ENCODE data around the gene ZNF70.

DNA sequence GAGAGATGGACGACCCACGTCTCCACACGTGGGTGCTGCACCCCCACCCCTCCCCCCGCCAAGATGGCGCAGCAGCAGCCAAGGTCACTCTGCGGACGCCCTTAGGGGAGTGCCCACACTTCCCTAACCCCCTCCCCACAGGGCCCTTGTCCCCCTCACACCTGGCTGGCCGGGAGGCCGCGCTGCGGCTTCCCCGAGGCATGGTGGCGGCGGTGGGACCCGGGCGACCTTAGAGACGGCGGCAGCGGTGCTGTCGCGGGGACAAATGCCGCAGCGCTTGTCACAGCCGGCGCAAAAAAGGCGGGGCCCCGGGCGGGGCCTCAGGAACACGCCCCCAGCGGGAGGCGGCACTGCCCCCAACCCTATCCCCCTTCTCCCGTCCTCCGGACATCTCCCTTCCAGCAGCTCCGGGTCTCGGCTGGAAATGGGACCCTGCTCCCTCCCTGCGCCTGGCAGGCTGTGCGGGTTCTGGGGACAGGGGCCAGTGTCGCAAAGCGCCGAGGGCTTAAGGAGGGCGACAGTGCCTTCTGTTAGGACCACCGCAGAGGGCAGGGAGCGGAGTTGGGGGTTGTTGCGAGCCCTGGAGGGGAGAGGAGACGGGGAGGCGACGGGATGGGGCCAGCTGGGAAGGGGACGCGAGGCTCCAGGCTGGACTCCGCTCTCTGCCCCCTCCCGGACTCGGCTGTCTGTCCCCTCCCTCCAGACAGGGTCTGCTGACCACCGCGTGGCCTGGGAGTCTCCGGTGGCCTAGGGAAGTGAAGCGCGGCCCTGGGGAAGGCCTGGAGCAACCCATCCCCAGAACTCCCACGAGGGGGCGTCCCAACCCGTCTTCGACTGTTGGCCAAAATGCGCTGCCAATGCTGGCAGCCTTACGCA is 17.0 kb upstream of the ZNF70 start, which contains the start of gene CHCHD10:
- peak; percentile 18 to 65 for TF ChIP-seq POLR2A (IDR thresholded peaks at IDR 0.05)
- TF ChIP-seq, protein P1, sequence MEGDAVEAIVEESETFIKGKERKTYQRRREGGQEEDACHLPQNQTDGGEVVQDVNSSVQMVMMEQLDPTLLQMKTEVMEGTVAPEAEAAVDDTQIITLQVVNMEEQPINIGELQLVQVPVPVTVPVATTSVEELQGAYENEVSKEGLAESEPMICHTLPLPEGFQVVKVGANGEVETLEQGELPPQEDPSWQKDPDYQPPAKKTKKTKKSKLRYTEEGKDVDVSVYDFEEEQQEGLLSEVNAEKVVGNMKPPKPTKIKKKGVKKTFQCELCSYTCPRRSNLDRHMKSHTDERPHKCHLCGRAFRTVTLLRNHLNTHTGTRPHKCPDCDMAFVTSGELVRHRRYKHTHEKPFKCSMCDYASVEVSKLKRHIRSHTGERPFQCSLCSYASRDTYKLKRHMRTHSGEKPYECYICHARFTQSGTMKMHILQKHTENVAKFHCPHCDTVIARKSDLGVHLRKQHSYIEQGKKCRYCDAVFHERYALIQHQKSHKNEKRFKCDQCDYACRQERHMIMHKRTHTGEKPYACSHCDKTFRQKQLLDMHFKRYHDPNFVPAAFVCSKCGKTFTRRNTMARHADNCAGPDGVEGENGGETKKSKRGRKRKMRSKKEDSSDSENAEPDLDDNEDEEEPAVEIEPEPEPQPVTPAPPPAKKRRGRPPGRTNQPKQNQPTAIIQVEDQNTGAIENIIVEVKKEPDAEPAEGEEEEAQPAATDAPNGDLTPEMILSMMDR (IDR thresholded peaks at IDR 0.05) = peak; percentile 73 to 92 (median 79)
- peak; percentile 69 to 80 (median 74) for TF ChIP-seq POLR2AphosphoS5 (IDR thresholded peaks at IDR 0.05)
- TF ChIP-seq EP300 (IDR thresholded peaks at IDR 0.05) = no peak
